C4-2B (cell line): ENCODE results near the gene NF1.

Experiments used
- H3K27ac ChIP-seq: fragments of 450-650 bp; 2 replicates; pipeline ENCODE4 v1.5.1; 2017
- CTCF ChIP-seq: fragments of 450-650 bp; conservative IDR thresholded peaks from 2 replicates; pipeline ENCODE4 v1.5.1; 2017; ENCODE audit warnings: mild to moderate bottlenecking
- ZFX ChIP-seq: fragments of 450-650 bp; IDR thresholded peaks from 2 replicates; pipeline ENCODE4 v1.6.1; 2017

The NF1 gene

GRCh38 chr17:31416503-31416923, 321.7 kb downstream of the NF1 start:
- TF ChIP-seq ZFX (no peak), CTCF (no peak)
- H3K27ac ChIP-seq, result no peak overlapping the region

DNA sequence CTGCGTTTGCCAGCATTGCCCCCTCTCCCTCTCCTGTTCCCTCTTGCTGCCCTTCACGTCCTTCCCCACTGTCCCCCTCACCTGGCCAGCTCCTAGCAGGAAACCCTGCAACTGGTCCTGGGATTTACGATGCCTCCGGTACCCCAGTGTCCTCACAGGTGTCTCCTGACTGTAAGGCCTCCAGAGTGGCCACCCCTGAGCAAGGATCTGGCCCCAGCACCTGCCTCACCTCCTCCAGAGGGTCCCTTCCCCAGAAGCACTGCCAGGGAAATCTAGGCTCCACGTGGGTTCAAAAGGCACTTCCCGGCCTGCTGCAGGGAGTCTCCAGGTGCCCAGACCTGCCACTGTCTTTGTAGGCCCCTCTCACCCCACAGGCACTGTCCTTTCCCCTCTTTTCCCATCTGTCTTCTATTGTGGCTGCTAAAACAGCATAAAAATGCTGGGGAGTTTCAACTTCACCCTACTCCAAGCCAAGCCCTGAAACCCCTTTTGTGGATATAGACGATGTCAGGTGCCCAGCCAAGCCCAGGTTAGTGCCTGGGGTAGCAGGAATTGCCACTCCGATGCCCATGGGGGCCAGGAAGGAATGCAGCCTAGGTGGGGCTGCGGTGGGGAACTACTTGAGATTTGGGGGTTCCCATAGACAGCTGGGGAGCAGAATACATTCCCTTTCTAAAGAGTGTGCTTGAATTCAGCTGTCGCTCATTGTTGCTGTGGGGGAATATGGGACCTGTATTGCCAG, 322.4 kb downstream of the NF1 start:
- H3K27ac ChIP-seq, result no peak overlapping the region
- no peak for TF ChIP-seq CTCF
- TF ChIP-seq ZFX, result no peak

GRCh38 chr17:31418773-31419350, 324.1 kb downstream of the NF1 start:
- TF ChIP-seq CTCF (no peak), ZFX (no peak)
- H3K27ac ChIP-seq, result no peak overlapping the region

DNA sequence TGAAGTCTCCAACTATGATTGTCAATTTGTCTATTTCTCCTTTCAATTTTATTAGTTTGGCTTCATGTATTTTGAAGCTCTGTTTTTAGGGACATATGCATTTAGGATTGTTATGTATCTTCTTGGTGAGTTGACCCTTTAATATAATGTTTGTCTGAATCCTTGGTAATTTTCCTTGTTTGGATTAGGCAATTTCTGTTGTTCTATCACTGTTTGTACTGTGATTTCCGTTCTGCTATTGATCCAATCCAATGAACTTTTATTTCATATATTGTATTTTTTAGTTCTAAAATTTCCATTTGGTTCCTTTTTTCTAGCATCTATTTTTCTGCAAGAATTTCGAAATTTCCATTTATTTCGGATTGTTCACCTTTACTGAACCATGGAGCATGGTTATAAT, 327.7 kb downstream of the NF1 start:
- no peak for TF ChIP-seq CTCF
- no peak for TF ChIP-seq ZFX
- H3K27ac ChIP-seq, result no peak overlapping the region

- H3K27ac ChIP-seq, result no peak overlapping the region
Measured at GRCh38 chr17:31424944-31425281, 330.1 kb downstream of the NF1 start.

DNA sequence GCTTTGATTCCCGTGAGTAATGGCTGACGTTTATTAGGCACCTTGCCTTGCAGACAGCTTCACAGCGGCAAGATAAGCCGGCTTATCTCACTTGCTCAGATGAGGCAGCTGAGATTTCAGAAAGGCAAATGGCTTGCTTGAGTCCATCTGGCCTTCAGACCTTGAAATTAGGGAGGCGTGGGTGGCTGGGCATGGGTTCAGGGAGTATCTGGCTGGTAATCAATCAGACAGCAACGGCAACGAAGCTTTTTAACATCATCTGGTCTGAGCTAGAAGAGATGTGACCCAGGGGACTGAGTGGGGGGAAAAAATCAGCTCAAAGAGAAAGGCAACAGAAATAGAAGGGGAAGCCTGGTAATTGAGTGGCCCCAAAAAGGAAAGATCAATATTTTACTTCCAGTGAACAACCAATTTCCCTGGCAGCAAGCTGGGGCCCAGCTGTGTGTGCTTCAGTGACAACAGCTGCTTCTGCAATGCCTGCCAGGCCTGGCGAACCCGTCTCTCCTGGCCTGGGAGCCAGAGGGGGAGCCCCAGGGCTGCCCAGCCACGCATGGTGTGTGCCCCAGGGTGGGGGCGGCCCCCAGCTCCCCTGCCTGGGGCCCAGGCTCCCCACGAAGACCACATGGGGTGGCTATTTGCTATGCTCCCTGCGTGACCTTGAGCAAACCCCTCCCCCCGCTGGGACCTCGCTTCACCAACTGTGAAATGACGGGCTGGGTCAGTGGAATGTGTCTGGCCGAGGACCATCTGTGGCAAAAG, 330.7 kb downstream of the NF1 start:
- TF ChIP-seq CTCF, result no peak
- TF ChIP-seq ZFX, result no peak
- no peak overlapping the region for H3K27ac ChIP-seq

More at GRCh38 chr17:31424944-31425281, 330.1 kb downstream of the NF1 start:
- no peak for TF ChIP-seq ZFX
- no peak for TF ChIP-seq CTCF
